KMS-11 (cell line): ENCODE results near the gene PLXDC2.

Experiments
- H2AFZ ChIP-seq: fragments of 200-600 bp; sonication (generic); 2 replicates; pipeline ENCODE4 v1.6.1; 2016; ENCODE audit warnings: antibody characterized with exemption, mixed run types, low read depth
- H3K27ac ChIP-seq: fragments of 200-600 bp; sonication (generic); 2 replicates; pipeline ENCODE4 v1.6.1; 2016; ENCODE audit warnings: mild to moderate bottlenecking, mixed run types
- H3K27me3 ChIP-seq: fragments of 200-600 bp; sonication (generic); 2 replicates; pipeline ENCODE4 v1.6.1; 2017; ENCODE audit warnings: mild to moderate bottlenecking, low read depth, mixed run types, moderate library complexity; ENCODE audit not compliant: insufficient read depth
- H3K36me3 ChIP-seq: fragments of 200-600 bp; sonication (generic); 2 replicates; pipeline ENCODE4 v1.6.1; 2017; ENCODE audit warnings: mild to moderate bottlenecking, mixed run types; ENCODE audit not compliant: insufficient read depth
- H3K4me1 ChIP-seq: fragments of 200-600 bp; sonication (generic); 2 replicates; pipeline ENCODE4 v1.6.1; 2016; ENCODE audit warnings: mild to moderate bottlenecking, low read depth, mixed run types; ENCODE audit not compliant: poor library complexity, severe bottlenecking
- H3K4me2 ChIP-seq: fragments of 200-600 bp; sonication (generic); 2 replicates; pipeline ENCODE4 v1.7.0; 2016; ENCODE audit warnings: mild to moderate bottlenecking, mixed run types
- H3K4me3 ChIP-seq: fragments of 200-600 bp; sonication (generic); IDR thresholded peaks from 2 replicates; pipeline ENCODE4 v1.6.1; 2017; ENCODE audit warnings: low read depth, low read length, mixed read lengths; ENCODE audit not compliant: insufficient read depth
- H3K79me2 ChIP-seq: fragments of 200-600 bp; sonication (generic); 2 replicates; pipeline ENCODE4 v1.6.1; 2016; ENCODE audit warnings: low read depth, mixed run types; ENCODE audit not compliant: insufficient read depth
- H3K9ac ChIP-seq: fragments of 200-600 bp; sonication (generic); 2 replicates; pipeline ENCODE4 v1.6.1; 2016; ENCODE audit warnings: mild to moderate bottlenecking, mixed run types
- H4K20me1 ChIP-seq: fragments of 200-600 bp; sonication (generic); 2 replicates; pipeline ENCODE4 v1.6.1; 2016; ENCODE audit warnings: mild to moderate bottlenecking, mixed run types; ENCODE audit not compliant: insufficient read depth
- TF ChIP-seq, protein P1 (sequence below): fragments of 200-600 bp; sonication (generic); conservative IDR thresholded peaks from 2 replicates; pipeline ENCODE4 v1.6.1; 2017; ENCODE audit warnings: low read depth, mild to moderate bottlenecking, antibody characterized with exemption, low read length, moderate library complexity, mixed read lengths

PLXDC2 gene

DNA sequence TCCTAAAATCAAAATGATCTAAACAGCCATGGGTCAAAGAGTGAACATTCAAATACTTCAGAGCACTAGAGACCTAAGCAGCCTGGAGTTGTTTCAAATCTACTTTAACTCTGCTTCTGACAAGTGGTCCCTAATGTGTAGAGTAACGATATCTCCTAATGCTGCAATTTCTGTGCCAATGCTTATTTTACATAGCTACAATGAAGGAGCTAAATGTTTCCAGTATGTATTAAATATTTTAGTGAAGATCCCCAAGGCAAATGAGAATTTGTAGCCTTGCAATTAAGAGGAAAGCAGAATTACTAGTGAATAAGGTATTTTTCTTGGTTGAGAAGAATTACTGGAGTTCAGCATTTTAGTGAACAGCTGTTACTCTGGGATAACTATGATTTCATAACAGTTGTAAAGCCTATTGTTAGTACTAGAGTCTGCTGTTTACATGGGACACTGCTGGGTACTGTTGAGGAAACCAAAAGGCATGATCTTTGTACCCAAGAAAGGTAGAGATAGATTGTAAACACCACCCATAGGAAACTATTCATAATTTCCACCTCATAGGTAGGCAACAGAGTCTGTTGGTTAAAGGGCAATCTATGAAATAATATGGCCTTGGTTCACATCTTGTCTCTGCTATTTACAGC lies 271.9 kb downstream of the PLXDC2 start:
- TF ChIP-seq, protein P1, sequence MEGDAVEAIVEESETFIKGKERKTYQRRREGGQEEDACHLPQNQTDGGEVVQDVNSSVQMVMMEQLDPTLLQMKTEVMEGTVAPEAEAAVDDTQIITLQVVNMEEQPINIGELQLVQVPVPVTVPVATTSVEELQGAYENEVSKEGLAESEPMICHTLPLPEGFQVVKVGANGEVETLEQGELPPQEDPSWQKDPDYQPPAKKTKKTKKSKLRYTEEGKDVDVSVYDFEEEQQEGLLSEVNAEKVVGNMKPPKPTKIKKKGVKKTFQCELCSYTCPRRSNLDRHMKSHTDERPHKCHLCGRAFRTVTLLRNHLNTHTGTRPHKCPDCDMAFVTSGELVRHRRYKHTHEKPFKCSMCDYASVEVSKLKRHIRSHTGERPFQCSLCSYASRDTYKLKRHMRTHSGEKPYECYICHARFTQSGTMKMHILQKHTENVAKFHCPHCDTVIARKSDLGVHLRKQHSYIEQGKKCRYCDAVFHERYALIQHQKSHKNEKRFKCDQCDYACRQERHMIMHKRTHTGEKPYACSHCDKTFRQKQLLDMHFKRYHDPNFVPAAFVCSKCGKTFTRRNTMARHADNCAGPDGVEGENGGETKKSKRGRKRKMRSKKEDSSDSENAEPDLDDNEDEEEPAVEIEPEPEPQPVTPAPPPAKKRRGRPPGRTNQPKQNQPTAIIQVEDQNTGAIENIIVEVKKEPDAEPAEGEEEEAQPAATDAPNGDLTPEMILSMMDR, result no peak
- Histone ChIP-seq H4K20me1 (no peaks in the 10 kb centered on the region), H3K27me3 (no peaks in the 10 kb centered on the region), H3K79me2 (no peaks in the 10 kb centered on the region), H3K4me3 (no peak overlapping the region), H3K4me2 (no peak overlapping the region), H3K36me3 (no peaks in the 10 kb centered on the region), H3K4me1 (no peaks in the 10 kb centered on the region), H2AFZ (no peak overlapping the region), H3K27ac (no peak overlapping the region), H3K9ac (no peak overlapping the region)

- Histone ChIP-seq H2AFZ (no peak overlapping the region), H3K79me2 (no peaks in the 10 kb centered on the region), H3K9ac (no peak overlapping the region), H4K20me1 (no peaks in the 10 kb centered on the region), H3K36me3 (no peaks in the 10 kb centered on the region), H3K4me1 (no peaks in the 10 kb centered on the region), H3K4me3 (no peak overlapping the region), H3K4me2 (no peak overlapping the region), H3K27ac (no peak overlapping the region), H3K27me3 (no peaks in the 10 kb centered on the region)
- TF ChIP-seq, protein P1, result no peak
Observed at GRCh38 chr10:20089879-20090278, 273.6 kb downstream of the PLXDC2 start.

- TF ChIP-seq, protein P1, result no peak
- Histone ChIP-seq H3K4me2 (no peak overlapping the region), H3K4me1 (no peaks in the 10 kb centered on the region), H4K20me1 (no peaks in the 10 kb centered on the region), H2AFZ (no peak overlapping the region), H3K9ac (no peak overlapping the region), H3K4me3 (no peak overlapping the region), H3K27ac (no peak overlapping the region), H3K27me3 (no peaks in the 10 kb centered on the region), H3K79me2 (no peaks in the 10 kb centered on the region), H3K36me3 (no peaks in the 10 kb centered on the region)
Observed at GRCh38 chr10:20090831-20091230, 274.6 kb downstream of the PLXDC2 start.

- Histone ChIP-seq H3K4me2 (no peak overlapping the region), H3K9ac (no peak overlapping the region)
- TF ChIP-seq, protein P1, result no peak
Observed at GRCh38 chr10:20091698-20092097, 275.5 kb downstream of the PLXDC2 start.

More at GRCh38 chr10:20091698-20092097, 275.5 kb downstream of the PLXDC2 start:
- no peaks in the 10 kb centered on the region for H4K20me1 ChIP-seq
- no peaks in the 10 kb centered on the region for H3K4me1 ChIP-seq
- no peaks in the 10 kb centered on the region for H3K36me3 ChIP-seq
- H3K4me3 ChIP-seq, result no peak overlapping the region
- H3K79me2 ChIP-seq, result no peaks in the 10 kb centered on the region
- no peaks in the 10 kb centered on the region for H3K27me3 ChIP-seq
- H3K27ac ChIP-seq, result no peak overlapping the region
- no peak overlapping the region for H2AFZ ChIP-seq
